GM12892 (cell line): Measurements from ENCODE around the gene NSL1.

ENCODE experiments used
- POLR2A ChIP-seq: IDR thresholded peaks from 2 replicates; pipeline ENCODE4 v1.6.1; 2011; ENCODE audit warnings: low read depth, low read length, control low read depth
- POLR2AphosphoS5 ChIP-seq: IDR thresholded peaks from 2 replicates; pipeline ENCODE4 v1.6.1; 2011; ENCODE audit warnings: low read depth, low read length, control low read depth
- TAF1 ChIP-seq: IDR thresholded peaks from 2 replicates; pipeline ENCODE4 v1.6.1; 2011; ENCODE audit warnings: low read depth, mild to moderate bottlenecking, control low read depth, low read length, borderline replicate concordance

DNA sequence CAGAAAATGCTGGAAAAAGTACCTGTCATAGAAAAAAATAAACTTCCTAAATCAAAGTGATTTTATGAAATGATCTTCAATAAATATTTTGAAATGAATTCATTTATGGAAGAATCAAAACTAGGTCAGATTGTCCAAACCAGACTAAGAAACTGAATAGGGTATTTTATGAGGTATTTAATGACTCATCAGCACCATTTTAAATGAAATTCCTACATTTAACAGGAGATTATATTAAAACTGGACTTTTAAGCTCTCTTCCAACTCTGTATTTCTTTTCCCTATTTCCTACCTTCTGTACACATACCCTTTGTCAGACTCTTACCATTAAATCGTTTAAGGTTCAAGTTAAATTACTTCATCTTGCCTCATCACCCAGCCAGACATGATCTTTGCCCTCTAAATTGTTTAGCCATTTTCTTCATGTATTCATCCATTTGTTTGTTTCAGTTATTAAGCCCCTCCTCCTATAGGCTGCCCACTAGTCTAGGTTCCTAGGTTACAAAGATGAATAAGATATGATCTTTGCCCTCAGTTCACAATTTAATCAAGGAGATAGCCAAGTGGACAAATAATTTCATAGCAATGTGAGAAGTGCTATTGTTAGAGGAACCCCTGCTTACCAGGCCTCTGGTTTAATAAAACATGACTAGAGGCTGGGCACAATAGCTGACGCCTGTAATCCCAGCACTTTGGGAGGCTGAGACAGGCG is 25.1 kb upstream of the NSL1 start:
- TF ChIP-seq POLR2A, result no peak
- TF ChIP-seq TAF1, result no peak
- no peak for TF ChIP-seq POLR2AphosphoS5
